Measurements from ENCODE around the gene GPR162.
"Not testable (repeated sequence)": the region's sequence is repeated elsewhere in the genome, so short reads cannot be mapped to it uniquely, and the experiment has no call there.

DNA sequence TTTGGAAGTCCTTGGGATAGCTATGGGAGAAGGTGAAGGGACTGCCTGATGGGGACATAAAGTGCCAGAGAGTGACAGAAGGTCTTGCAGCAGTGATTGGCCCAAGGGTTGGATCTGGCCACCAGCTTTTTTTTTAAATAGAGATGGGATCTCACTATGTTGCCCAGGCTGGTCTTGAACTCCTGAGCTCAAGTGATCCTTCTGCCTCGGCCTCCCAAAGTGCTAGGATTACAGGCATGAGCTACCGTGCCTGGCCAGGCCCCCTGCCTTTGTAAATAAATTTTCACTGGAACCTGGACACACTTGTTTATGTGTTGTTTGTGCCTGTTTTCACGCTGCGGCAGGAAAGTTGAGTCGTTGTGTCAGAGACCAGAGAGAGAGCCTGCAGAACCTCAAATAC is 43.7 kb downstream of the GPR162 start:
- not testable (repeated sequence) for TF ChIP-seq FOXK2 (IDR thresholded peaks at IDR 0.05); ELF4 (IDR thresholded peaks at IDR 0.05); SUZ12 (IDR thresholded peaks at IDR 0.05); ZNF384 (IDR thresholded peaks at IDR 0.05); FOXM1 (IDR thresholded peaks at IDR 0.05; ENCODE audit: borderline replicate concordance); FOXA1 (IDR thresholded peaks at IDR 0.05); HDGF (IDR thresholded peaks at IDR 0.05; ENCODE audit: borderline replicate concordance)
